ENCODE results near the gene ITPRIP.

Gene ITPRIP

GRCh38 chr10:104328896-104329710 lies 9.2 kb downstream of the ITPRIP start:
- Histone ChIP-seq H3K9me3 (ENCODE audit: insufficient read depth, low read length) (no peaks in the 10 kb centered on the region), H3K4me2 (ENCODE audit: low read length) (no peak overlapping the region), H3K4me1 (ENCODE audit: low read length) (no peaks in the 10 kb centered on the region), H3K79me2 (ENCODE audit: low read length) (peaks cover 83% of the 10 kb centered on the region), H3K9ac (ENCODE audit: low read length) (no peak overlapping the region), H3K4me3 (ENCODE audit: low read length) (no peak overlapping the region), H3K36me3 (replicated peaks; ENCODE audit: low read depth, low read length) (no peaks in the 10 kb centered on the region), H2AFZ (ENCODE audit: low read depth, low read length) (no peak overlapping the region), H3K27me3 (ENCODE audit: low read depth, low read length) (no peaks in the 10 kb centered on the region), H3K27ac (ENCODE audit: low read length) (no peak overlapping the region), H4K20me1 (ENCODE audit: insufficient read depth, low read length) (peaks cover 86% of the 10 kb centered on the region)
- TF ChIP-seq EZH2phosphoT487 (IDR thresholded peaks at IDR 0.05; ENCODE audit: low read depth) (no peak), CTCF (IDR thresholded peaks at IDR 0.05; ENCODE audit: low read depth, low read length) (no peak)

GRCh38 chr10:104328646-104328895 lies 9.7 kb downstream of the ITPRIP start:
- Histone ChIP-seq H3K27ac (ENCODE audit: low read length) (no peak overlapping the region), H3K4me1 (ENCODE audit: low read length) (no peaks in the 10 kb centered on the region), H2AFZ (ENCODE audit: low read depth, low read length) (no peak overlapping the region), H3K9ac (ENCODE audit: low read length) (no peak overlapping the region), H3K4me3 (ENCODE audit: low read length) (no peak overlapping the region), H3K27me3 (ENCODE audit: low read depth, low read length) (no peaks in the 10 kb centered on the region), H3K79me2 (ENCODE audit: low read length) (peaks cover 82% of the 10 kb centered on the region), H3K9me3 (ENCODE audit: insufficient read depth, low read length) (no peaks in the 10 kb centered on the region), H4K20me1 (ENCODE audit: insufficient read depth, low read length) (peaks cover 86% of the 10 kb centered on the region), H3K4me2 (ENCODE audit: low read length) (no peak overlapping the region), H3K36me3 (replicated peaks; ENCODE audit: low read depth, low read length) (no peaks in the 10 kb centered on the region)
- TF ChIP-seq EZH2phosphoT487 (IDR thresholded peaks at IDR 0.05; ENCODE audit: low read depth) (no peak), CTCF (IDR thresholded peaks at IDR 0.05; ENCODE audit: low read depth, low read length) (no peak)

GRCh38 chr10:104327745-104328645 lies 10.3 kb downstream of the ITPRIP start:
- no peak overlapping the region for H3K4me2 ChIP-seq (ENCODE audit: low read length)
- H3K4me3 ChIP-seq (ENCODE audit: low read length): no peak overlapping the region

More at GRCh38 chr10:104327745-104328645, 10.3 kb downstream of the ITPRIP start:
- H3K79me2 ChIP-seq (ENCODE audit: low read length): peaks cover 77% of the 10 kb centered on the region
- peaks cover 1% of the 10 kb centered on the region for H3K4me1 ChIP-seq (ENCODE audit: low read length)
- H3K9ac ChIP-seq (ENCODE audit: low read length): no peak overlapping the region
- TF ChIP-seq EZH2phosphoT487 (IDR thresholded peaks at IDR 0.05; ENCODE audit: low read depth): no peak
- TF ChIP-seq CTCF (IDR thresholded peaks at IDR 0.05; ENCODE audit: low read depth, low read length): no peak
- no peak overlapping the region for H3K27ac ChIP-seq (ENCODE audit: low read length)
- H3K36me3 ChIP-seq (replicated peaks; ENCODE audit: low read depth, low read length): no peaks in the 10 kb centered on the region
- no peaks in the 10 kb centered on the region for H3K9me3 ChIP-seq (ENCODE audit: insufficient read depth, low read length)
- H4K20me1 ChIP-seq (ENCODE audit: insufficient read depth, low read length): peaks cover 86% of the 10 kb centered on the region
- H3K27me3 ChIP-seq (ENCODE audit: low read depth, low read length): no peaks in the 10 kb centered on the region
- no peak overlapping the region for H2AFZ ChIP-seq (ENCODE audit: low read depth, low read length)

Measured in OCI-LY3 (cell line).